Activated naive CD4-positive, alpha-beta T cell (primary cell): ENCODE measurements around the gene PCGF5.

ENCODE experiments used
- DNase-seq, 4 experiments: peaks; one replicate each; lab custom pipeline; 2025; lab: John Stamatoyannopoulos, UW

The PCGF5 gene

GRCh38 chr10:91328320-91328984 is 108.0 kb downstream of the PCGF5 start:
- DNase-seq = no peak
